Heart left ventricle (tissue), 16 donors: ENCODE results near the gene TRIM32. TPM values are rescaled to one million over a fixed set of nuclear protein-coding genes. Genes with fewer than 3 reads are reported as not detected.
A peak's percentile ranks its signal among the peaks of the same experiment; 100 is the strongest.

ENCODE experiments used
- ATAC-seq, 4 donors: fragments of 200-7000 bp; cut with Tn5 transposase; one replicate each; pipeline ENCODE4 v1.9.1; 2020 to 2022; ENCODE audit warnings: moderate library complexity in 4 of 4, mild to moderate bottlenecking in 3 of 4, moderate number of reproducible peaks in 1 of 4
- DNase-seq, 5 donors: peaks; one replicate each; pipeline ENCODE4 v3.0.0-alpha.2; 2020
- H3K27ac ChIP-seq, 12 donors: fragments of 200-600 bp; sonication (generic) in 4 of 12; one replicate each; pipeline versions ENCODE4 v1.5.0 to v1.8.0; 2016 to 2022; ENCODE audit warnings: mild to moderate bottlenecking in 2 of 12
- H3K27me3 ChIP-seq, 9 donors: fragments of 200-600 bp; sonication (generic) in 2 of 9; one replicate each; pipeline versions ENCODE4 v1.5.1 to v1.8.0; 2016 to 2022; ENCODE audit warnings: mild to moderate bottlenecking in 3 of 9
- H3K36me3 ChIP-seq, 9 donors: fragments of 200-600 bp; sonication (generic) in 2 of 9; one replicate each; pipeline versions ENCODE4 v1.5.0 to v1.8.0; 2018 to 2022; ENCODE audit warnings: mild to moderate bottlenecking in 2 of 9
- H3K4me1 ChIP-seq, 12 donors: fragments of 200-600 bp; sonication (generic) in 4 of 12; one replicate each; pipeline versions ENCODE4 v1.5.0 to v1.8.0; 2016 to 2022; ENCODE audit warnings: mild to moderate bottlenecking in 3 of 12
- H3K4me3 ChIP-seq, 12 donors: fragments of 200-600 bp; sonication (generic) in 4 of 12; one replicate each; pipeline versions ENCODE4 v1.5.0 to v1.8.0; 2017 to 2022; ENCODE audit warnings: mild to moderate bottlenecking in 9 of 12, moderate library complexity in 4 of 12
- H3K9me3 ChIP-seq, 12 donors: fragments of 200-600 bp; sonication (generic) in 4 of 12; one replicate each; pipeline versions ENCODE4 v1.5.0 to v1.8.0; 2016 to 2022; ENCODE audit warnings: mild to moderate bottlenecking in 1 of 12
- POLR2A ChIP-seq, 2 donors: fragments of 450-650 bp; IDR thresholded peaks; one replicate each; pipeline ENCODE4 v1.6.1; 2017; ENCODE audit warnings: antibody characterized with exemption in 2 of 2, mild to moderate bottlenecking in 2 of 2, moderate library complexity in 2 of 2
- WGBS, 4 donors: extraction: QIAGEN DNeasy Blood & Tissue Kit in 2 of 4; methylation state at CpG; one replicate each; pipeline versions ENCODE4 v1.1.5 to v1.1.7; 2013 to 2018; 5-methylcytosine and 5-hydroxymethylcytosine counted together
- intact Hi-C, 10 donors: fragments of 100-400 bp; cut with DNase I; formaldehyde crosslinking; loops; one replicate each; pipeline versions ENCODE4 v1.11.1 to v1.14.2; 2022
- polyA plus RNA-seq, 2 donors: library from polyadenylated mRNA; stranded (reverse); fragments of 200-250 nt; gene quantifications; one replicate each; pipeline ENCODE4 v1.2.3, GENCODE V29; 2013
- total RNA-seq, 9 donors: library from RNA; depleted of rRNA in 2 of 9; stranded (reverse); fragments of >200 nt in 2 of 9; fragmentation: NEBNext Ultra II Directional in 3 of 9; extraction: Animal tissue kit (Norgen Biotek cat#: 25700) in 3 of 9; gene quantifications; one replicate each; pipeline versions ENCODE4 v1.1.0 to v1.2.4, GENCODE V29; 2016 to 2023
- TF ChIP-seq, protein P1 (sequence below), 12 donors: fragments of 200-600 bp; sonication (generic) in 4 of 12; IDR thresholded peaks; one replicate each; pipeline versions ENCODE4 v1.5.0 to v1.8.0; 2018 to 2022; ENCODE audit warnings: antibody characterized with exemption in 12 of 12, mild to moderate bottlenecking in 5 of 12
- donor health status: ischemic (EF 13 %, LVEDD 7.1; RV severe dilation, severe dysfunction).
- donor health status: healthy with polysubstance abuse.
- donor health status: DM: no; HTN: yes; CAD: no.
- donor health status: DM: no; HTN: no; CAD: no.
- donor health status: ischemic (EF 25% LVEDD 6.9; RV normal size, moderate dysfunction).
- donor health status: ischemic (EF 25% LVEDD 5.7; RV mildly dilated, moderate dysfunction).
- donor health status: healthy.
- donor health status: DM: yes; HTN: yes; CAD: no.
- donor health status: ischemic (EF 35%, LVEDD 5.7; RV mildly dilated, moderate dysfunction).
- donor health status: nonischemic (EF 11% LVEDD 7.7; RV severe dilation, severe dysfunction).
- donor health status: DM: yes; HTN: yes; CAD: no.
- donor health status: PGD.
- donor health status: ischemic (EF 29% LVEDD 5.4; RV normal size, mild dysfunction).
- donor health status: nonischemic (EF 23%, LVEDD 6.1; RV moderate dilation, normal function).

The TRIM32 gene
- total and polyA plus RNA-seq, 11 donors: 3.3 to 17.9 (median 15.1) TPM

- TF ChIP-seq POLR2A (IDR thresholded peaks at IDR 0.05): no peak
- TF ChIP-seq, protein P1, sequence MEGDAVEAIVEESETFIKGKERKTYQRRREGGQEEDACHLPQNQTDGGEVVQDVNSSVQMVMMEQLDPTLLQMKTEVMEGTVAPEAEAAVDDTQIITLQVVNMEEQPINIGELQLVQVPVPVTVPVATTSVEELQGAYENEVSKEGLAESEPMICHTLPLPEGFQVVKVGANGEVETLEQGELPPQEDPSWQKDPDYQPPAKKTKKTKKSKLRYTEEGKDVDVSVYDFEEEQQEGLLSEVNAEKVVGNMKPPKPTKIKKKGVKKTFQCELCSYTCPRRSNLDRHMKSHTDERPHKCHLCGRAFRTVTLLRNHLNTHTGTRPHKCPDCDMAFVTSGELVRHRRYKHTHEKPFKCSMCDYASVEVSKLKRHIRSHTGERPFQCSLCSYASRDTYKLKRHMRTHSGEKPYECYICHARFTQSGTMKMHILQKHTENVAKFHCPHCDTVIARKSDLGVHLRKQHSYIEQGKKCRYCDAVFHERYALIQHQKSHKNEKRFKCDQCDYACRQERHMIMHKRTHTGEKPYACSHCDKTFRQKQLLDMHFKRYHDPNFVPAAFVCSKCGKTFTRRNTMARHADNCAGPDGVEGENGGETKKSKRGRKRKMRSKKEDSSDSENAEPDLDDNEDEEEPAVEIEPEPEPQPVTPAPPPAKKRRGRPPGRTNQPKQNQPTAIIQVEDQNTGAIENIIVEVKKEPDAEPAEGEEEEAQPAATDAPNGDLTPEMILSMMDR (IDR thresholded peaks at IDR 0.05): no peak
- Histone ChIP-seq H3K4me3 (peak overlapping the region in 9 of 12 donors; percentile 75 to 89 (median 79)), H3K36me3 (no peaks in the 10 kb centered on the region), H3K9me3 (peaks cover 0 to 12% (median 0%) of the 10 kb centered on the region in 12 donors), H3K4me1 (peaks cover 0 to 35% (median 20%) of the 10 kb centered on the region in 12 donors), H3K27me3 (no peaks in the 10 kb centered on the region), H3K27ac (no peak overlapping the region)
- ATAC-seq (no peak), DNase-seq (no peak)
- intact Hi-C loops: no loop called here
Measured at GRCh38 chr9:116686135-116686534, 970 bp upstream of the TRIM32 start.

- intact Hi-C loops: no loop called here
- Histone ChIP-seq H3K36me3 (no peaks in the 10 kb centered on the region), H3K4me1 (peaks cover 0 to 35% (median 20%) of the 10 kb centered on the region in 12 donors), H3K9me3 (peaks cover 0 to 12% (median 0%) of the 10 kb centered on the region in 12 donors), H3K27ac (peak overlapping the region in 11 of 12 donors; percentile 66 to 88 (median 79)), H3K4me3 (peak overlapping the region; percentile 56 to 89 (median 77)), H3K27me3 (no peaks in the 10 kb centered on the region)
- TF ChIP-seq, protein P1 (IDR thresholded peaks at IDR 0.05): no peak
- TF ChIP-seq POLR2A (IDR thresholded peaks at IDR 0.05): no peak
- DNase-seq (no peak), ATAC-seq (peak; percentile 44 to 47 (median 44))
- 7 to 17% (median 10%) methylated on average over 6 to 7 of the region's 7 CpGs for WGBS, 4 donors
Measured at GRCh38 chr9:116686693-116687073, 422 bp upstream of the TRIM32 start.

DNA sequence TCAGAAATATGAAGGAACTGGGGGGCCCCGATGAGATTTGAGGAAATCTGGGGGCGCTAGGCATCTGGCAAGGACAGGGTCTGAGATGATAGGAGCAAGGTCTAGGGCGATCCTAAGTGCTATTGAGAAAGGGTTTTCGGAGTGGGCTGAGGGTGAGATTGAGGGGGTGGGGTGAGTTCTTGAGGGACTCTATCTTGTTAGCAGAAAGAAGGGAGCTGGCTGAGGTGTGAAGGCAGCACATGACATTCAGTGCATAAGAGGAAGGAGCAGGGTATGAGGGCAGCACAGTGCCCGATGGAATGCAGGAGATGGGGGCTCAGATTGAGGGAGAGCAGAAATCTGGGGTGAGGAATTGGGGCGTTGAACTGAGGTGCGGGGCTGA lies 640 bp downstream of the TRIM32 start:
- no peaks in the 10 kb centered on the region for H3K36me3 ChIP-seq
- TF ChIP-seq, protein P1 (IDR thresholded peaks at IDR 0.05): no peak
- no peak for TF ChIP-seq POLR2A (IDR thresholded peaks at IDR 0.05)
- intact Hi-C loops: no loop called here
- peak in 3 of 4 donors; percentile 4 to 15 (median 12) for ATAC-seq
- no peaks in the 10 kb centered on the region for H3K27me3 ChIP-seq
- WGBS, 4 donors: 16 to 24% (median 19%) methylated on average over 7 of the region's 7 CpGs
- peak overlapping the region in 8 of 12 donors; percentile 73 to 88 (median 80) for H3K27ac ChIP-seq
- peaks cover 0 to 42% (median 21%) of the 10 kb centered on the region in 12 donors for H3K4me1 ChIP-seq
- no peak for DNase-seq
- peaks cover 0 to 9% (median 0%) of the 10 kb centered on the region in 12 donors for H3K9me3 ChIP-seq
- H3K4me3 ChIP-seq: peak overlapping the region; percentile 56 to 89 (median 77)

DNA sequence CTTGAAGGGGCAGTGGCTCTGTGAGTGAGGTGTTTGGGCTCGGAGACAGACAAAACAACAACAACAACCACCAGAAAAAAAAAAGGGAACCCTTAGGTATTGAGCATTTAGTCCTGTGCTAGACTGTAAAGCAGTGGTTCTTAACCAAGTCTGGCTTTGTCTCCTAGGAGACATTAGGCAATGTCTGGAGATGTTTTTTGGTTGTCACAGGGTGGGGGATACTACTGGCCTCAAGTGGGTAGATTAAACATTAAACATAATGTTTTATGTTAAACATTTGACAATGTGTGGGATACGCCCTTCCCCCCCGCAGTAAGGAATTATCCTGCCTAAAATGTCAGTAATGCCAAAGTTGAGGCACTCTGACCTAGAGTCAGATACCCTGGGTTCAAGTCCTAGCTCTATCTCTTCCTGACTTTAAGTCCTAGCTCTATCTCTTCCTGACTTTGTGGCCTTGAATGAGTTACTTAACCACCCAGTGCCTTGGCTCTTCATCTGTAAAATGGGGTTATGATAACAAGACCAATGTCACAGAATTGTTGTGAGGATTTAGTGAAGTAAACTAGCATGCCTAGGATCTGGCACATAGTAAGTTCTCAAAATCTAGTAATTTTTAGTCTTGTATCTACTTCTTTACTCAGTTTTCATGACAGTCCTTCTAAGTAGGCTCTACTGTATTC lies 1.8 kb downstream of the TRIM32 start:
- H3K4me1 ChIP-seq: peaks cover 0 to 48% (median 27%) of the 10 kb centered on the region in 12 donors
- H3K27ac ChIP-seq: no peak overlapping the region

More for the DNA sequence above, 1.8 kb downstream of the TRIM32 start:
- intact Hi-C loops: no loop called here
- 89 to 95% (median 94%) methylated on average over 3 of the region's 3 CpGs for WGBS, 4 donors
- DNase-seq (no peak), ATAC-seq (no peak)
- Histone ChIP-seq H3K9me3 (no peaks in the 10 kb centered on the region), H3K4me3 (peak overlapping the region in 3 of 12 donors; percentile 76 to 89 (median 79)), H3K27me3 (no peaks in the 10 kb centered on the region), H3K36me3 (no peaks in the 10 kb centered on the region)
- TF ChIP-seq, protein P1 (IDR thresholded peaks at IDR 0.05): no peak
- no peak for TF ChIP-seq POLR2A (IDR thresholded peaks at IDR 0.05)
